GM12878 (cell line): ENCODE results near the gene APOLD1. TPM values are rescaled to one million over a fixed set of nuclear protein-coding genes. Genes with fewer than 3 reads are reported as not detected.

Source experiments
- CBFB ChIP-seq: IDR thresholded peaks from 2 replicates; pipeline ENCODE4 v1.6.1; 2016; ENCODE audit warnings: antibody characterized with exemption, low read depth
- EGR1 ChIP-seq, 2 experiments: IDR thresholded peaks; 1 replicate in 1 of 2; 2 replicates in 1 of 2; pipeline ENCODE4 v1.6.1; 2011 to 2012; ENCODE audit warnings: low read depth in 2 of 2, low read length in 2 of 2, borderline replicate concordance in 1 of 2, mild to moderate bottlenecking in 1 of 2, moderate library complexity in 1 of 2
- ETV6 ChIP-seq, 2 experiments: fragments of 450-650 bp in 1 of 2; IDR thresholded peaks in 1 of 2; conservative IDR thresholded peaks in 1 of 2; 2 replicates each; pipeline ENCODE4 v1.6.1; 2014; ENCODE audit warnings: antibody characterized with exemption in 1 of 2, borderline replicate concordance in 1 of 2, low read depth in 1 of 2, mild to moderate bottlenecking in 1 of 2, moderate library complexity in 1 of 2
- EZH2 ChIP-seq: IDR thresholded peaks from 2 replicates; pipeline ENCODE4 v1.6.1; 2012; ENCODE audit warnings: low read depth, mild to moderate bottlenecking, control low read depth, inconsistent platforms, low read length, borderline replicate concordance; ENCODE audit not compliant: control insufficient read depth
- GABPA ChIP-seq: IDR thresholded peaks from 2 replicates; pipeline ENCODE4 v1.6.1; 2014; ENCODE audit warnings: antibody characterized with exemption, low read depth, mild to moderate bottlenecking, inconsistent platforms
- HCFC1 ChIP-seq: fragments of 150-350 bp; IDR thresholded peaks from 2 replicates; pipeline ENCODE4 v1.6.1; 2014; ENCODE audit warnings: low read length
- IKZF2 ChIP-seq, 2 experiments: fragments of 450-650 bp; IDR thresholded peaks; 2 replicates each; pipeline ENCODE4 v1.6.1; 2017; ENCODE audit warnings: mild to moderate bottlenecking in 2 of 2, moderate library complexity in 2 of 2
- MEF2B ChIP-seq: fragments of 450-650 bp; IDR thresholded peaks from 2 replicates; pipeline ENCODE4 v1.6.1; 2018; ENCODE audit warnings: mild to moderate bottlenecking, moderate library complexity; ENCODE audit not compliant: partially characterized antibody, poor library complexity, severe bottlenecking
- NR2C2 ChIP-seq: IDR thresholded peaks from 2 replicates; pipeline ENCODE4 v1.6.1; 2011; ENCODE audit warnings: borderline replicate concordance, low read depth; ENCODE audit not compliant: control insufficient read depth, insufficient read length
- POLR2AphosphoS5 ChIP-seq: IDR thresholded peaks from 2 replicates; pipeline ENCODE4 v1.6.1; 2011; ENCODE audit warnings: mild to moderate bottlenecking, low read length, inconsistent platforms
- POU2F2 ChIP-seq: IDR thresholded peaks from 3 replicates; pipeline ENCODE4 v1.6.1; 2011; ENCODE audit warnings: low read depth, mild to moderate bottlenecking, low read length, borderline replicate concordance
- RAD21 ChIP-seq: IDR thresholded peaks from 2 replicates; pipeline ENCODE4 v1.6.1; 2011; ENCODE audit warnings: mild to moderate bottlenecking, low read depth, low read length, moderate library complexity; ENCODE audit not compliant: insufficient read depth
- RB1 ChIP-seq: fragments of 450-650 bp; formaldehyde crosslinking; IDR thresholded peaks from 2 replicates; pipeline ENCODE4 v1.6.1; 2017; ENCODE audit warnings: mild to moderate bottlenecking, borderline replicate concordance
- RCOR1 ChIP-seq: conservative IDR thresholded peaks from 2 replicates; pipeline ENCODE4 v1.6.1; 2012; ENCODE audit warnings: low read depth, low read length, improper control_type of control experiment
- SMAD1 ChIP-seq: fragments of 450-650 bp; IDR thresholded peaks from 2 replicates; pipeline ENCODE4 v1.6.1; 2018; ENCODE audit warnings: mild to moderate bottlenecking, low read depth; ENCODE audit not compliant: partially characterized antibody
- SMC3 ChIP-seq: IDR thresholded peaks from 2 replicates; pipeline ENCODE4 v1.6.1; 2011; ENCODE audit warnings: low read length, improper control_type of control experiment, borderline replicate concordance
- SRF ChIP-seq, 2 experiments: IDR thresholded peaks; 2 replicates each; pipeline ENCODE4 v1.6.1; 2011; ENCODE audit warnings: low read depth in 2 of 2, low read length in 2 of 2, mild to moderate bottlenecking in 1 of 2, moderate library complexity in 1 of 2
- polyA plus RNA-seq, 11 experiments: library from polyadenylated mRNA; depleted of rRNA in 4 of 11; unstranded in 6 of 11; stranded (reverse) in 5 of 11; fragments of >200 nt; fragmentation: Nextera tagmentation in 4 of 11; fragmentation: Illumina TruSeq in 1 of 11; extraction: Ambion mirVana in 4 of 11; extraction: Trizol in 1 of 11; gene quantifications; 1 replicate in 1 of 11; 2 replicates in 10 of 11; pipeline versions ENCODE4 v1.2.1 to v1.2.3, GENCODE V29; 2011 to 2016; ENCODE audit warnings: inconsistent platforms in 2 of 11, missing spikeins in 2 of 11, low read depth in 1 of 11
- total RNA-seq, 4 experiments: library from RNA; depleted of rRNA in 3 of 4; stranded (reverse); fragments of >200 nt in 3 of 4; fragmentation: Illumina TruSeq in 1 of 4; extraction: Trizol in 1 of 4; gene quantifications; 2 replicates each; pipeline versions ENCODE4 v1.2.1 to v1.2.3, GENCODE V29; 2013 to 2021
- TF ChIP-seq, protein P1 (sequence below): IDR thresholded peaks from 2 replicates; pipeline ENCODE4 v1.6.1; 2012; ENCODE audit warnings: low read length, inconsistent platforms
- TF ChIP-seq, protein P2 (sequence below): fragments of 450-650 bp; IDR thresholded peaks from 2 replicates; pipeline ENCODE4 v1.6.1; 2018; ENCODE audit warnings: borderline replicate concordance, mild to moderate bottlenecking; ENCODE audit not compliant: partially characterized antibody
- TF ChIP-seq, protein P3 (sequence below): IDR thresholded peaks from 2 replicates; pipeline ENCODE4 v1.6.1; 2012; ENCODE audit warnings: improper control_type of control experiment, low read depth, low read length; ENCODE audit not compliant: insufficient replicate concordance

The APOLD1 gene
- total and polyA plus RNA-seq, 10 of the 15 experiments (the other 5 are each of a cell fraction or from before 2014, with no cell fraction given), result 1.1 to 8.9 (median 4.2) TPM

DNA sequence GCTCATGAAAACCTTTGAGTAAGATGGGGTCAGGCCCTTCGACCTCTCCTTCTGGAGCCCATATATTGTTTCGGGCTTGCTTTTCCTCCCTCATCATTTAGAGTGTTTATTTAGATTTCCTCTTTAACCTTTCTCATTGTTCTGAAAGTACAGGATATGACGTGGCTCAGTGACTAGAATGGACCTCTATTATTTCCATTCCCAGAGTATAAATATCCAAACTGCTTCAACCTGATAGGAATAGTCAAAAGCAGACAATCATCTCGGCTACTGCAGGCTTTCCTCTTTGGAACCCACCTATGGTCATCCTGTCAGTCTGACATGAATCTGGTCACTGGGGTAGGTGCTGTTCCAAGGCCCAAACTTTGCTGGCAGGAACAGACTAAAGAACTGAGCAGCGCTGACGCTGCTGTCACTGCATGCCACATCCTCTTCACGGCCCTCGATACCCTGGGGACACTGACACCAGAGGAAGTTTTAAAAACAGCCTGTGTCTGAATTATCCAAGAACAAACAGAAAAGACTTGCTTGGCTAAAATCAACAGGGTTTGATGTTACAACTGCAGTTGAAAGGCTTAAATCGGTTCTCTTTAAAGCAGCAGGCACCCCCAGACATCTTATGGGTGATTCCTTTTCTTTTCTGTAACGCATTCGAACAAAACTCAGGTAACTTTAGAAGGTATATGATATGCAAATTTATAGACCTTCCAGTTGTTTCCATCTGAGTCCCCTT lies 22.7 kb downstream of the APOLD1 start (continued):
- TF ChIP-seq SMAD1, result no peak
- no peak; a peak in 2 of 4 replicates for TF ChIP-seq IKZF2 (IDR thresholded peaks at IDR 0.05)
- TF ChIP-seq EZH2, result no peak
- peak; percentile 93 for TF ChIP-seq MEF2B
- TF ChIP-seq, protein P1, sequence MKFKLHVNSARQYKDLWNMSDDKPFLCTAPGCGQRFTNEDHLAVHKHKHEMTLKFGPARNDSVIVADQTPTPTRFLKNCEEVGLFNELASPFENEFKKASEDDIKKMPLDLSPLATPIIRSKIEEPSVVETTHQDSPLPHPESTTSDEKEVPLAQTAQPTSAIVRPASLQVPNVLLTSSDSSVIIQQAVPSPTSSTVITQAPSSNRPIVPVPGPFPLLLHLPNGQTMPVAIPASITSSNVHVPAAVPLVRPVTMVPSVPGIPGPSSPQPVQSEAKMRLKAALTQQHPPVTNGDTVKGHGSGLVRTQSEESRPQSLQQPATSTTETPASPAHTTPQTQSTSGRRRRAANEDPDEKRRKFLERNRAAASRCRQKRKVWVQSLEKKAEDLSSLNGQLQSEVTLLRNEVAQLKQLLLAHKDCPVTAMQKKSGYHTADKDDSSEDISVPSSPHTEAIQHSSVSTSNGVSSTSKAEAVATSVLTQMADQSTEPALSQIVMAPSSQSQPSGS, result no peak
- TF ChIP-seq SMC3, result no peak
- TF ChIP-seq SRF (IDR thresholded peaks at IDR 0.05; ENCODE audit: low read depth in 2 of 2, low read length in 2 of 2), result no peak
- peak; percentile 54 for TF ChIP-seq POLR2AphosphoS5
- TF ChIP-seq HCFC1, result no peak
- no peak for TF ChIP-seq GABPA
- TF ChIP-seq, protein P2, sequence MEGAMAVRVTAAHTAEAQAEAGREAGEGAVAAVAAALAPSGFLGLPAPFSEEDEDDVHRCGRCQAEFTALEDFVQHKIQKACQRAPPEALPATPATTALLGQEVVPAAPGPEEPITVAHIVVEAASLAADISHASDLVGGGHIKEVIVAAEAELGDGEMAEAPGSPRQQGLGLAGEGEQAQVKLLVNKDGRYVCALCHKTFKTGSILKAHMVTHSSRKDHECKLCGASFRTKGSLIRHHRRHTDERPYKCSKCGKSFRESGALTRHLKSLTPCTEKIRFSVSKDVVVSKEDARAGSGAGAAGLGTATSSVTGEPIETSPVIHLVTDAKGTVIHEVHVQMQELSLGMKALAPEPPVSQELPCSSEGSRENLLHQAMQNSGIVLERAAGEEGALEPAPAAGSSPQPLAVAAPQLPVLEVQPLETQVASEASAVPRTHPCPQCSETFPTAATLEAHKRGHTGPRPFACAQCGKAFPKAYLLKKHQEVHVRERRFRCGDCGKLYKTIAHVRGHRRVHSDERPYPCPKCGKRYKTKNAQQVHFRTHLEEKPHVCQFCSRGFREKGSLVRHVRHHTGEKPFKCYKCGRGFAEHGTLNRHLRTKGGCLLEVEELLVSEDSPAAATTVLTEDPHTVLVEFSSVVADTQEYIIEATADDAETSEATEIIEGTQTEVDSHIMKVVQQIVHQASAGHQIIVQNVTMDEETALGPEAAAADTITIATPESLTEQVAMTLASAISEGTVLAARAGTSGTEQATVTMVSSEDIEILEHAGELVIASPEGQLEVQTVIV, result no peak
- TF ChIP-seq, protein P3, sequence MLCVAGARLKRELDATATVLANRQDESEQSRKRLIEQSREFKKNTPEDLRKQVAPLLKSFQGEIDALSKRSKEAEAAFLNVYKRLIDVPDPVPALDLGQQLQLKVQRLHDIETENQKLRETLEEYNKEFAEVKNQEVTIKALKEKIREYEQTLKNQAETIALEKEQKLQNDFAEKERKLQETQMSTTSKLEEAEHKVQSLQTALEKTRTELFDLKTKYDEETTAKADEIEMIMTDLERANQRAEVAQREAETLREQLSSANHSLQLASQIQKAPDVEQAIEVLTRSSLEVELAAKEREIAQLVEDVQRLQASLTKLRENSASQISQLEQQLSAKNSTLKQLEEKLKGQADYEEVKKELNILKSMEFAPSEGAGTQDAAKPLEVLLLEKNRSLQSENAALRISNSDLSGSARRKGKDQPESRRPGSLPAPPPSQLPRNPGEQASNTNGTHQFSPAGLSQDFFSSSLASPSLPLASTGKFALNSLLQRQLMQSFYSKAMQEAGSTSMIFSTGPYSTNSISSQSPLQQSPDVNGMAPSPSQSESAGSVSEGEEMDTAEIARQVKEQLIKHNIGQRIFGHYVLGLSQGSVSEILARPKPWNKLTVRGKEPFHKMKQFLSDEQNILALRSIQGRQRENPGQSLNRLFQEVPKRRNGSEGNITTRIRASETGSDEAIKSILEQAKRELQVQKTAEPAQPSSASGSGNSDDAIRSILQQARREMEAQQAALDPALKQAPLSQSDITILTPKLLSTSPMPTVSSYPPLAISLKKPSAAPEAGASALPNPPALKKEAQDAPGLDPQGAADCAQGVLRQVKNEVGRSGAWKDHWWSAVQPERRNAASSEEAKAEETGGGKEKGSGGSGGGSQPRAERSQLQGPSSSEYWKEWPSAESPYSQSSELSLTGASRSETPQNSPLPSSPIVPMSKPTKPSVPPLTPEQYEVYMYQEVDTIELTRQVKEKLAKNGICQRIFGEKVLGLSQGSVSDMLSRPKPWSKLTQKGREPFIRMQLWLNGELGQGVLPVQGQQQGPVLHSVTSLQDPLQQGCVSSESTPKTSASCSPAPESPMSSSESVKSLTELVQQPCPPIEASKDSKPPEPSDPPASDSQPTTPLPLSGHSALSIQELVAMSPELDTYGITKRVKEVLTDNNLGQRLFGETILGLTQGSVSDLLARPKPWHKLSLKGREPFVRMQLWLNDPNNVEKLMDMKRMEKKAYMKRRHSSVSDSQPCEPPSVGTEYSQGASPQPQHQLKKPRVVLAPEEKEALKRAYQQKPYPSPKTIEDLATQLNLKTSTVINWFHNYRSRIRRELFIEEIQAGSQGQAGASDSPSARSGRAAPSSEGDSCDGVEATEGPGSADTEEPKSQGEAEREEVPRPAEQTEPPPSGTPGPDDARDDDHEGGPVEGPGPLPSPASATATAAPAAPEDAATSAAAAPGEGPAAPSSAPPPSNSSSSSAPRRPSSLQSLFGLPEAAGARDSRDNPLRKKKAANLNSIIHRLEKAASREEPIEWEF, result no peak
- no peak; a peak in 1 of 4 replicates for TF ChIP-seq ETV6 (conservative IDR thresholded peaks at IDR 0.05 in 1 of 2, IDR thresholded peaks at IDR 0.05 in 1 of 2; ENCODE audit: borderline replicate concordance in 1 of 2, low read depth in 1 of 2)
- no peak for TF ChIP-seq NR2C2
- no peak for TF ChIP-seq RCOR1
- no peak for TF ChIP-seq CBFB
- no peak; the same call in 2 of the 3 replicates for TF ChIP-seq POU2F2
- TF ChIP-seq RAD21, result no peak
- TF ChIP-seq EGR1 (IDR thresholded peaks at IDR 0.05; ENCODE audit: borderline replicate concordance in 1 of 2, low read depth in 2 of 2, low read length in 2 of 2), result no peak
- peak; percentile 23; the same call in 1 of the 2 replicates for TF ChIP-seq RB1
